C1 segment of cervical spinal cord (tissue), 14 donors: ENCODE data around the gene SPSB2.

ENCODE experiments used
- DNase-seq, 14 donors: peaks; one replicate each; lab custom pipeline; 2025; lab: John Stamatoyannopoulos, UW

Gene SPSB2

GRCh38 chr12:6821591-6822425 is 51.3 kb downstream of the SPSB2 start, which contains the start of gene GPR162:
TSS of gene GPR162 (plus strand) at chr12:6821821. CDS start at chr12:6823899, 2,078 bp downstream.
- peak in 11 of 14 donors; percentile 26 to 94 (median 54) for DNase-seq
